K562 (cell line): ENCODE results near the gene SYNPR. TPM values are rescaled to one million over a fixed set of nuclear protein-coding genes. Genes with fewer than 3 reads are reported as not detected.

Experiments used
- ATAC-seq: fragments of 200-7000 bp; cut with Tn5 transposase; 3 replicates; pipeline ENCODE4 v1.9.1; 2020; ENCODE audit warnings: moderate library complexity
- BruUV-seq: library from RNA; stranded (reverse); fragments of 400-500 nt; replicated peaks from 2 replicates; lab custom pipeline; 2021; lab: Mats Ljungman, UMichigan
- CTCF ChIA-PET: fragments of 300-600 bp; formaldehyde crosslinking; extraction: SDS; loops from one replicate; lab custom pipeline; 2021; ENCODE audit warnings: low intra/inter-chr PET ratio; lab: Yijun Ruan, JAX
- POLR2A ChIA-PET: fragments of 300-600, 350-650 bp; sonication (Branson Sonifier 250); formaldehyde crosslinking; extraction: SDS; loops from one replicate; lab custom pipeline; 2021; ENCODE audit warnings: antibody characterized with exemption, inconsistent platforms; lab: Yijun Ruan, JAX
- DNase-seq, 4 experiments: peaks; one replicate each; pipeline versions ENCODE4 v3.0.0 to v3.0.0-alpha.2; 2011 to 2018; ENCODE audit warnings: low spot score in 3 of 4, mixed read lengths in 3 of 4; ENCODE audit errors: extremely low read depth in 1 of 4
- FAIRE-seq: peaks from 2 replicates; lab custom pipeline; 2011; peaks lifted over from hg19 to GRCh38; lab: Jason Lieb, UNC
- H2AFZ ChIP-seq: 2 replicates; pipeline ENCODE4 v1.6.0; 2011; ENCODE audit warnings: low read depth, low read length, control low read depth, inconsistent platforms
- H3K27ac ChIP-seq: fragments of 200-600 bp; 3 replicates; pipeline ENCODE4 v1.8.0; 2011; ENCODE audit warnings: low read depth, mild to moderate bottlenecking, control low read depth, inconsistent platforms, low read length, moderate library complexity, mixed read lengths; ENCODE audit errors: extremely low read depth
- H3K27me3 ChIP-seq, 2 experiments: fragments of 300-600 bp in 1 of 2; 2 replicates in 1 of 2; 3 replicates in 1 of 2; pipeline versions ENCODE4 v1.6.0 to v1.8.0; 2011; ENCODE audit warnings: inconsistent platforms in 2 of 2, low read length in 2 of 2, mild to moderate bottlenecking in 1 of 2, mixed read lengths in 1 of 2, moderate library complexity in 1 of 2; ENCODE audit not compliant: control insufficient read depth in 2 of 2, insufficient read depth in 2 of 2
- H3K36me3 ChIP-seq: fragments of 300-600 bp; 3 replicates; pipeline ENCODE4 v1.8.0; 2011; ENCODE audit warnings: mild to moderate bottlenecking, low read length, inconsistent platforms; ENCODE audit not compliant: control insufficient read depth, insufficient read depth
- H3K4me1 ChIP-seq, 2 experiments: fragments of 200-600 bp in 1 of 2; replicated peaks in 1 of 2; 2 replicates in 1 of 2; 3 replicates in 1 of 2; pipeline versions ENCODE4 v1.5.1 to v1.8.0; 2011; ENCODE audit warnings: inconsistent platforms in 2 of 2, low read length in 2 of 2, mild to moderate bottlenecking in 1 of 2, mixed read lengths in 1 of 2, moderate library complexity in 1 of 2; ENCODE audit not compliant: control insufficient read depth in 2 of 2, insufficient read depth in 2 of 2
- H3K4me2 ChIP-seq: 2 replicates; pipeline ENCODE4 v1.6.1; 2011; ENCODE audit warnings: low read length, control low read depth, inconsistent platforms, mixed read lengths; ENCODE audit not compliant: insufficient read depth
- H3K4me3 ChIP-seq: fragments of 200-600 bp; sonication (generic), shearing (Covaris generic); 2 replicates; pipeline ENCODE4 v1.5.1; 2016; ENCODE audit warnings: control low read depth, inconsistent platforms
- H3K79me2 ChIP-seq: fragments of 200-600 bp; 3 replicates; pipeline ENCODE4 v1.8.0; 2011; ENCODE audit warnings: low read length, inconsistent platforms; ENCODE audit not compliant: control insufficient read depth, insufficient read depth
- H3K9ac ChIP-seq, 2 experiments: 2 replicates each; pipeline versions ENCODE4 v1.6.0 to v1.6.1; 2011; ENCODE audit warnings: low read depth in 2 of 2, low read length in 2 of 2, control low read depth in 1 of 2, inconsistent platforms in 1 of 2, mild to moderate bottlenecking in 1 of 2, mixed read lengths in 1 of 2; ENCODE audit not compliant: insufficient read depth in 1 of 2
- H3K9me1 ChIP-seq: one replicate; pipeline ENCODE4 v1.6.0; 2011; ENCODE audit warnings: inconsistent platforms, mild to moderate bottlenecking, low read length, moderate library complexity; ENCODE audit not compliant: control insufficient read depth, insufficient read depth
- H3K9me3 ChIP-seq: replicated peaks from 2 replicates; pipeline ENCODE4 v1.5.1; 2011; ENCODE audit warnings: low read depth, low read length, inconsistent platforms; ENCODE audit not compliant: control insufficient read depth, insufficient read depth
- H4K20me1 ChIP-seq: replicated peaks from 2 replicates; pipeline ENCODE4 v1.6.1; 2011; ENCODE audit warnings: low read length, inconsistent platforms, mixed read lengths; ENCODE audit not compliant: control insufficient read depth, insufficient read depth
- CBFB ChIP-seq: sonication (generic); formaldehyde crosslinking; IDR thresholded peaks from 2 replicates; pipeline ENCODE4 v1.4.0; 2020; ENCODE audit warnings: mild to moderate bottlenecking, missing genetic modification reagents
- E2F3 ChIP-seq: fragments of 250-450 bp; sonication (Bioruptor Pico); IDR thresholded peaks from 2 replicates; pipeline ENCODE4 v1.4.0; 2020; ENCODE audit warnings: mild to moderate bottlenecking
- FOXA3 ChIP-seq, 2 experiments: fragments of 450-650 bp in 1 of 2; sonication (generic) in 1 of 2; formaldehyde crosslinking; IDR thresholded peaks in 1 of 2; conservative IDR thresholded peaks in 1 of 2; 2 replicates each; pipeline versions ENCODE4 v1.4.0 to v1.8.0; 2020 to 2022; ENCODE audit warnings: mild to moderate bottlenecking in 2 of 2, missing genetic modification reagents in 1 of 2
- HMG20A ChIP-seq: fragments of 450-650 bp; formaldehyde crosslinking; conservative IDR thresholded peaks from 2 replicates; pipeline ENCODE4 v1.4.0; 2020; ENCODE audit warnings: mild to moderate bottlenecking, mixed read lengths
- ILK ChIP-seq: fragments of 450-650 bp; IDR thresholded peaks from 2 replicates; pipeline ENCODE4 v1.6.1; 2016; ENCODE audit warnings: missing genetic modification characterization, low read depth, mild to moderate bottlenecking, missing compliant biosample characterization, moderate library complexity, borderline replicate concordance
- KDM4B ChIP-seq, 2 experiments: fragments of 450-650 bp in 1 of 2; sonication (generic) in 1 of 2; IDR thresholded peaks; 2 replicates each; pipeline ENCODE4 v1.6.1; 2016 to 2017; ENCODE audit warnings: borderline replicate concordance in 2 of 2, antibody characterized with exemption in 1 of 2, low read depth in 1 of 2, mild to moderate bottlenecking in 1 of 2
- MEF2D ChIP-seq: conservative IDR thresholded peaks from 2 replicates; pipeline ENCODE4 v1.6.1; 2016; ENCODE audit warnings: low read depth, missing genetic modification characterization, missing compliant biosample characterization
- POLR2H ChIP-seq: IDR thresholded peaks from 2 replicates; pipeline ENCODE4 v1.6.1; 2016; ENCODE audit warnings: missing genetic modification characterization, low read depth, mild to moderate bottlenecking, control low read depth, missing compliant biosample characterization, moderate library complexity
- SIX5 ChIP-seq, 2 experiments: IDR thresholded peaks; 2 replicates each; pipeline ENCODE4 v1.6.1; 2011; ENCODE audit warnings: low read length in 2 of 2, borderline replicate concordance in 1 of 2, low read depth in 1 of 2, mild to moderate bottlenecking in 1 of 2, moderate library complexity in 1 of 2; ENCODE audit not compliant: insufficient read depth in 1 of 2
- SMARCA5 ChIP-seq: fragments of 450-650 bp; IDR thresholded peaks from 2 replicates; pipeline ENCODE4 v1.6.1; 2016
- THRAP3 ChIP-seq: fragments of 450-650 bp; IDR thresholded peaks from 2 replicates; pipeline ENCODE4 v1.6.1; 2016; ENCODE audit warnings: mild to moderate bottlenecking, inconsistent platforms, borderline replicate concordance
- ZFP30 ChIP-seq: fragments of 250-450 bp; sonication (Bioruptor Pico); IDR thresholded peaks from 2 replicates; pipeline ENCODE4 v1.8.0; 2022; ENCODE audit warnings: moderate library complexity, mild to moderate bottlenecking, inconsistent platforms, borderline replicate concordance
- ZNF239 ChIP-seq: fragments of 250-450 bp; sonication (Bioruptor Pico); IDR thresholded peaks from 2 replicates; pipeline ENCODE4 v1.4.0; 2020; ENCODE audit warnings: mild to moderate bottlenecking
- WGBS: fragments of 100-300 bp; shearing (Covaris generic); methylation state at CpG from one replicate; pipeline ENCODE4 v1.1.6; 2016; ENCODE audit warnings: low coverage, mixed read lengths; ENCODE audit not compliant: insufficient coverage; ENCODE audit errors: missing lambda C conversion rate; 5-methylcytosine and 5-hydroxymethylcytosine counted together
- in situ Hi-C: fragments of 300-500 bp; cut with MboI; formaldehyde crosslinking; loops from 4 replicates; pipeline ENCODE4 v1.15.0; 2018; ENCODE audit warnings: inconsistent platforms, mixed read lengths
- intact Hi-C: fragments of 100-400 bp; cut with micrococcal nuclease; formaldehyde crosslinking; loops from 2 replicates; pipeline ENCODE4 v1.14.2; 2022
- polyA plus RNA-seq, 8 experiments: library from polyadenylated mRNA; depleted of rRNA in 4 of 8; stranded (reverse) in 5 of 8; unstranded in 3 of 8; fragments of >200 nt; fragmentation: Nextera tagmentation in 2 of 8; fragmentation: Illumina TruSeq in 1 of 8; extraction: Ambion mirVana in 2 of 8; extraction: Trizol in 1 of 8; gene quantifications; 2 replicates each; pipeline versions ENCODE4 v1.2.1 to v1.2.3, GENCODE V29; 2011 to 2014; ENCODE audit warnings: inconsistent platforms in 1 of 8, missing spikeins in 1 of 8
- total RNA-seq, 7 experiments: library from RNA; depleted of rRNA in 6 of 7; stranded (reverse); fragments of >200 nt in 6 of 7; fragmentation: Illumina TruSeq in 2 of 7; extraction: Trizol in 2 of 7; gene quantifications; 2 replicates each; pipeline versions ENCODE4 v1.2.1 to v1.2.3, GENCODE V29; 2011 to 2021; ENCODE audit warnings: low replicate concordance in 1 of 7
- TF ChIP-seq, protein P1 (sequence below): fragments of 250-450 bp; sonication (Bioruptor Pico); IDR thresholded peaks from 2 replicates; pipeline ENCODE4 v1.4.0; 2020; ENCODE audit warnings: mild to moderate bottlenecking
- TF ChIP-seq, protein P2 (sequence below), 2 experiments: fragments of 450-650 bp in 1 of 2; IDR thresholded peaks; 2 replicates each; pipeline ENCODE4 v1.6.1; 2011 to 2017; ENCODE audit warnings: low read depth in 2 of 2, antibody characterized with exemption in 1 of 2, borderline replicate concordance in 1 of 2, low read length in 1 of 2, mild to moderate bottlenecking in 1 of 2, mixed read lengths in 1 of 2; ENCODE audit not compliant: control insufficient read depth in 1 of 2

Gene SYNPR
- total and polyA plus RNA-seq, 9 of the 15 experiments (the other 6 are each of a cell fraction or from before 2014, with no cell fraction given) = not detected

DNA sequence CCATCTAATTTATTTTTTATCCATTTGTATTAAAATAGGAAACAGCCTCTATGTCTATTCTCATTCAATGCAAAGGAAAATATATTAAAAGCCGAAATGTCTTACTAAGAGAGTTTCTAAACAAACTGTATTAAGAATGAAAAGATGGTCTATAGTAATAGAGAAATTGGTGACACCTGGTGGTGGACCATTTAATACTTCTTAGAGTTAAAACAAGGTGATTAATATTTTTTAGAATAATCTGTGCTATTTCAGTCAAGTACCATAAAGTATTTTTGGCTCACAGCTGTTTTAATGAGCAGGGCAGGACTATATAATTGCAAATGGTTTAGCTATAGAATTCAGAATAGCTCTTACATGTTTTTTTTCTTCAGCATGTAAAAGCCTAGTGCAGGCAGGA lies 55.7 kb downstream of the SYNPR start:
- Histone ChIP-seq H3K27me3 (no peaks in the 10 kb centered on the region), H3K79me2 (no peaks in the 10 kb centered on the region), H3K4me1 (no peaks in the 10 kb centered on the region), H3K27ac (no peak overlapping the region), H2AFZ (no peak overlapping the region), H3K9me1 (no peaks in the 10 kb centered on the region), H4K20me1 (no peaks in the 10 kb centered on the region), H3K36me3 (no peaks in the 10 kb centered on the region), H3K9me3 (no peaks in the 10 kb centered on the region), H3K9ac (no peak overlapping the region), H3K4me2 (no peak overlapping the region), H3K4me3 (no peak overlapping the region)
- ATAC-seq (no peak), FAIRE-seq (no peak), DNase-seq (no peak)
- WGBS = 0% methylated on average over 1 of the region's 1 CpG
- ChIA-PET POLR2A (no interaction called here), CTCF (no interaction called here)
- intact Hi-C loops = no loop called here
- in situ Hi-C loops = no loop called here
- no TSS peak for BruUV-seq
- no peak for TF ChIP-seq MEF2D (tag)
- no peak for TF ChIP-seq HMG20A (CRISPR knock-in tag)
- no peak for TF ChIP-seq FOXA3 (CRISPR knock-in tag; conservative IDR thresholded peaks at IDR 0.05 in 1 of 2, IDR thresholded peaks at IDR 0.05 in 1 of 2)
- TF ChIP-seq, protein P1, sequence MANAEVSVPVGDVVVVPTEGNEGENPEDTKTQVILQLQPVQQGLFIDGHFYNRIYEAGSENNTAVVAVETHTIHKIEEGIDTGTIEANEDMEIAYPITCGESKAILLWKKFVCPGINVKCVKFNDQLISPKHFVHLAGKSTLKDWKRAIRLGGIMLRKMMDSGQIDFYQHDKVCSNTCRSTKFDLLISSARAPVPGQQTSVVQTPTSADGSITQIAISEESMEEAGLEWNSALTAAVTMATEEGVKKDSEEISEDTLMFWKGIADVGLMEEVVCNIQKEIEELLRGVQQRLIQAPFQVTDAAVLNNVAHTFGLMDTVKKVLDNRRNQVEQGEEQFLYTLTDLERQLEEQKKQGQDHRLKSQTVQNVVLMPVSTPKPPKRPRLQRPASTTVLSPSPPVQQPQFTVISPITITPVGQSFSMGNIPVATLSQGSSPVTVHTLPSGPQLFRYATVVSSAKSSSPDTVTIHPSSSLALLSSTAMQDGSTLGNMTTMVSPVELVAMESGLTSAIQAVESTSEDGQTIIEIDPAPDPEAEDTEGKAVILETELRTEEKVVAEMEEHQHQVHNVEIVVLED (CRISPR knock-in tag) = no peak
- no peak for TF ChIP-seq E2F3 (CRISPR knock-in tag)
- TF ChIP-seq ILK (tag) = no peak
- TF ChIP-seq ZNF239 (CRISPR knock-in tag) = no peak
- TF ChIP-seq SIX5 (IDR thresholded peaks at IDR 0.05; ENCODE audit: borderline replicate concordance in 1 of 2, insufficient read depth in 1 of 2, low read depth in 1 of 2, low read length in 2 of 2) = no peak
- TF ChIP-seq KDM4B (IDR thresholded peaks at IDR 0.05; ENCODE audit: borderline replicate concordance in 2 of 2, low read depth in 1 of 2) = no peak
- TF ChIP-seq POLR2H (tag) = no peak
- no peak for TF ChIP-seq SMARCA5
- no peak for TF ChIP-seq THRAP3
- TF ChIP-seq CBFB (CRISPR knock-in tag) = no peak
- TF ChIP-seq ZFP30 = no peak
- TF ChIP-seq, protein P2, sequence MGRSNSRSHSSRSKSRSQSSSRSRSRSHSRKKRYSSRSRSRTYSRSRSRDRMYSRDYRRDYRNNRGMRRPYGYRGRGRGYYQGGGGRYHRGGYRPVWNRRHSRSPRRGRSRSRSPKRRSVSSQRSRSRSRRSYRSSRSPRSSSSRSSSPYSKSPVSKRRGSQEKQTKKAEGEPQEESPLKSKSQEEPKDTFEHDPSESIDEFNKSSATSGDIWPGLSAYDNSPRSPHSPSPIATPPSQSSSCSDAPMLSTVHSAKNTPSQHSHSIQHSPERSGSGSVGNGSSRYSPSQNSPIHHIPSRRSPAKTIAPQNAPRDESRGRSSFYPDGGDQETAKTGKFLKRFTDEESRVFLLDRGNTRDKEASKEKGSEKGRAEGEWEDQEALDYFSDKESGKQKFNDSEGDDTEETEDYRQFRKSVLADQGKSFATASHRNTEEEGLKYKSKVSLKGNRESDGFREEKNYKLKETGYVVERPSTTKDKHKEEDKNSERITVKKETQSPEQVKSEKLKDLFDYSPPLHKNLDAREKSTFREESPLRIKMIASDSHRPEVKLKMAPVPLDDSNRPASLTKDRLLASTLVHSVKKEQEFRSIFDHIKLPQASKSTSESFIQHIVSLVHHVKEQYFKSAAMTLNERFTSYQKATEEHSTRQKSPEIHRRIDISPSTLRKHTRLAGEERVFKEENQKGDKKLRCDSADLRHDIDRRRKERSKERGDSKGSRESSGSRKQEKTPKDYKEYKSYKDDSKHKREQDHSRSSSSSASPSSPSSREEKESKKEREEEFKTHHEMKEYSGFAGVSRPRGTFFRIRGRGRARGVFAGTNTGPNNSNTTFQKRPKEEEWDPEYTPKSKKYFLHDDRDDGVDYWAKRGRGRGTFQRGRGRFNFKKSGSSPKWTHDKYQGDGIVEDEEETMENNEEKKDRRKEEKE (IDR thresholded peaks at IDR 0.05; ENCODE audit: borderline replicate concordance in 1 of 2, control insufficient read depth in 1 of 2, low read depth in 2 of 2, low read length in 1 of 2) = no peak
